Karpas-422 (cell line): Measurements from ENCODE around the gene CASK. TPM values are rescaled to one million over a fixed set of nuclear protein-coding genes. Genes with fewer than 3 reads are reported as not detected.

ENCODE experiments used
- DNase-seq: peaks from one replicate; pipeline ENCODE4 v3.0.0-alpha.2; 2015
- H2AFZ ChIP-seq: fragments of 200-600 bp; sonication (generic); 2 replicates; pipeline ENCODE4 v1.6.1; 2014; ENCODE audit warnings: antibody characterized with exemption, low read length, mixed read lengths
- H3K27ac ChIP-seq: fragments of 200-600 bp; sonication (generic); 2 replicates; pipeline ENCODE4 v1.5.1; 2014; ENCODE audit warnings: mild to moderate bottlenecking, low read length, moderate library complexity
- H3K27me3 ChIP-seq: fragments of 200-600 bp; sonication (generic); 2 replicates; pipeline ENCODE4 v1.6.1; 2014; ENCODE audit warnings: low read length, mixed read lengths
- H3K36me3 ChIP-seq: fragments of 200-600 bp; sonication (generic); 2 replicates; pipeline ENCODE4 v1.6.1; 2014; ENCODE audit warnings: low read length, mixed read lengths; ENCODE audit not compliant: insufficient read depth
- H3K4me1 ChIP-seq: fragments of 200-600 bp; sonication (generic); 2 replicates; pipeline ENCODE4 v1.6.1; 2014; ENCODE audit warnings: mild to moderate bottlenecking, low read length, mixed read lengths
- H3K4me2 ChIP-seq: fragments of 200-600 bp; sonication (generic); 2 replicates; pipeline ENCODE4 v1.6.1; 2014; ENCODE audit warnings: low read length, low read depth, mild to moderate bottlenecking; ENCODE audit not compliant: poor library complexity, severe bottlenecking
- H3K4me3 ChIP-seq: fragments of 200-600 bp; sonication (generic); 2 replicates; pipeline ENCODE4 v1.5.1; 2014; ENCODE audit warnings: mild to moderate bottlenecking, antibody characterized with exemption, low read length, mixed read lengths
- H3K79me2 ChIP-seq: fragments of 200-600 bp; sonication (generic); 2 replicates; pipeline ENCODE4 v1.6.1; 2014; ENCODE audit warnings: mild to moderate bottlenecking, low read length, mixed read lengths
- H3K9ac ChIP-seq: fragments of 200-600 bp; sonication (generic); 2 replicates; pipeline ENCODE4 v1.6.0; 2014; ENCODE audit warnings: low read length
- H3K9me2 ChIP-seq: fragments of 200-600 bp; sonication (generic), shearing (Covaris generic); replicated peaks from 2 replicates; pipeline ENCODE4 v1.6.0; 2014; ENCODE audit warnings: mild to moderate bottlenecking, low read length, moderate library complexity; ENCODE audit not compliant: insufficient read depth
- H3K9me3 ChIP-seq: fragments of 300-700, 200-600 bp; sonication (generic); 2 replicates; pipeline ENCODE4 v1.6.1; 2014; ENCODE audit warnings: low read length, mixed read lengths
- H4K20me1 ChIP-seq: fragments of 200-600 bp; sonication (generic); 2 replicates; pipeline ENCODE4 v1.6.1; 2014; ENCODE audit warnings: mild to moderate bottlenecking, antibody characterized with exemption, low read length, low read depth; ENCODE audit not compliant: insufficient read depth
- total RNA-seq: library from RNA; depleted of rRNA; stranded (reverse); fragments of >200 nt; shearing (Covaris generic); gene quantifications from 2 replicates; pipeline ENCODE4 v1.2.3, GENCODE V29; 2014; ENCODE audit warnings: low replicate concordance

CASK gene
- total RNA-seq, 1 experiment from 2014 or later: not detected

DNA sequence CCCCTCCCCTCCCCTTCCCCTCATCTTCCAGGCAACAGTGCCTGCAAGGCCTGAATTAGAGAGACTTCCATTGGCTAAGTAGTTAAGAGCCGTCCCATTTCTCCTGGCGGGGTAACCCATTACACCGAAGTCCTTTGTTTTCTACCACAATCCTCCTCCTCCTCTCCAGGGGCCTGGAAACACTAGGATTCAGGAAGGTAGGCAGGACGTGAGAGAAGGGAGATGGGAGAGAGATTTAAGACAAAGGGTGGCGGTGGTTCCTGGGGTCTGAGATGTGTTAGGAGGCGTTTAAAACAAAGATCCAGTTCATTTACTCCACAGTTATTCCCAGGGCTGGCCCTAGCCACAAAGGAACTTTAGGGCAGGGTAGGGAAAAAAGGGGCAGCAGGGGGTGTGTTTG, 448.2 kb downstream of the CASK start:
- H3K4me2 ChIP-seq: no peak overlapping the region
- H3K9me2 ChIP-seq: no peaks in the 10 kb centered on the region
- H2AFZ ChIP-seq: no peak overlapping the region
- H3K4me1 ChIP-seq: no peaks in the 10 kb centered on the region
- no peak overlapping the region for H3K9ac ChIP-seq
- H3K79me2 ChIP-seq: no peaks in the 10 kb centered on the region
- no peak overlapping the region for H3K4me3 ChIP-seq
- no peak overlapping the region for H3K27ac ChIP-seq
- H4K20me1 ChIP-seq: no peaks in the 10 kb centered on the region
- H3K9me3 ChIP-seq: no peaks in the 10 kb centered on the region
- no peaks in the 10 kb centered on the region for H3K36me3 ChIP-seq
- no peak for DNase-seq
- H3K27me3 ChIP-seq: no peaks in the 10 kb centered on the region

DNA sequence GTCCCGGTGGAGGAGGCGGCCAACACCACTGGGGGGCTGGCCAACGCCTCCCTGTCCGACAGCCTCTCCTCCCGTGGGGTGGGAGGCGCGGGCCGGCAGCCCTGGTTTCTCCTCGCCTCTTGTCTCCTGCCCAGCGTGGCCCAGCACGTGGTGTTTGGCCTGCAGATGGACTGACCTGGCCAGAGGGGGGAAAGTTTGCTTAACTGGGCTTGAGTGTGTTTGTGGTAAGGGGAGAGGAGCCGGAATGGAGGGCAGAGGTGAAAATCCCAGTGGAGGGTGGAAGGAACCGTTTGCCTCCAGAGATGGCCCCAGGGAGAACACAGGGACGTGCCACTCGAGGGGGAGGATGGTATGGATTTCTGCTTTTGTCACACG, 448.6 kb downstream of the CASK start:
- H3K27me3 ChIP-seq: no peaks in the 10 kb centered on the region
- H3K79me2 ChIP-seq: no peaks in the 10 kb centered on the region
- H3K27ac ChIP-seq: no peak overlapping the region
- no peak overlapping the region for H2AFZ ChIP-seq
- no peak overlapping the region for H3K4me3 ChIP-seq
- H3K9me3 ChIP-seq: no peaks in the 10 kb centered on the region
- no peak overlapping the region for H3K9ac ChIP-seq
- H3K9me2 ChIP-seq: no peaks in the 10 kb centered on the region
- no peaks in the 10 kb centered on the region for H4K20me1 ChIP-seq
- no peak overlapping the region for H3K4me2 ChIP-seq
- no peak for DNase-seq
- no peaks in the 10 kb centered on the region for H3K4me1 ChIP-seq
- H3K36me3 ChIP-seq: no peaks in the 10 kb centered on the region

DNA sequence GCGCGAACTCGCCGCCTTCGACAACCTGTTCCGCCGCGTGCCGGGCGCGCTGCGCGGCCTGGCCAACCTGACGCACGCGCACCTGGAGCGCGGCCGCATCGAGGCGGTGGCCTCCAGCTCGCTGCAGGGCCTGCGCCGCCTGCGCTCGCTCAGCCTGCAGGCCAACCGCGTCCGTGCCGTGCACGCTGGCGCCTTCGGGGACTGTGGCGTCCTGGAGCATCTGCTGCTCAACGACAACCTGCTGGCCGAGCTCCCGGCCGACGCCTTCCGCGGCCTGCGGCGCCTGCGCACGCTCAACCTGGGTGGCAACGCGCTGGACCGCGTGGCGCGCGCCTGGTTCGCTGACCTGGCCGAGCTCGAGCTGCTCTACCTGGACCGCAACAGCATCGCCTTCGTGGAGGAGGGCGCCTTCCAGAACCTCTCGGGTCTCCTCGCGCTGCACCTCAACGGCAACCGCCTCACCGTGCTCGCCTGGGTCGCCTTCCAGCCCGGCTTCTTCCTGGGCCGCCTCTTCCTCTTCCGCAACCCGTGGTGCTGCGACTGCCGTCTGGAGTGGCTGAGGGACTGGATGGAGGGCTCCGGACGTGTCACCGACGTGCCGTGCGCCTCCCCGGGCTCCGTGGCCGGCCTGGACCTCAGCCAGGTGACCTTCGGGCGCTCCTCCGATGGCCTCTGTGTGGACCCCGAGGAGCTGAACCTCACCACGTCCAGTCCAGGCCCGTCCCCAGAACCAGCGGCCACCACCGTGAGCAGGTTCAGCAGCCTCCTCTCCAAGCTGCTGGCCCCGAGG, 449.2 kb downstream of the CASK start:
- Histone ChIP-seq H3K9ac (no peak overlapping the region), H3K36me3 (no peaks in the 10 kb centered on the region), H3K27ac (no peak overlapping the region), H3K4me2 (no peak overlapping the region), H3K4me3 (no peak overlapping the region), H3K9me3 (no peaks in the 10 kb centered on the region), H3K79me2 (no peaks in the 10 kb centered on the region), H3K4me1 (no peaks in the 10 kb centered on the region), H4K20me1 (no peaks in the 10 kb centered on the region), H3K27me3 (no peaks in the 10 kb centered on the region), H3K9me2 (no peaks in the 10 kb centered on the region), H2AFZ (no peak overlapping the region)
- no peak for DNase-seq

DNA sequence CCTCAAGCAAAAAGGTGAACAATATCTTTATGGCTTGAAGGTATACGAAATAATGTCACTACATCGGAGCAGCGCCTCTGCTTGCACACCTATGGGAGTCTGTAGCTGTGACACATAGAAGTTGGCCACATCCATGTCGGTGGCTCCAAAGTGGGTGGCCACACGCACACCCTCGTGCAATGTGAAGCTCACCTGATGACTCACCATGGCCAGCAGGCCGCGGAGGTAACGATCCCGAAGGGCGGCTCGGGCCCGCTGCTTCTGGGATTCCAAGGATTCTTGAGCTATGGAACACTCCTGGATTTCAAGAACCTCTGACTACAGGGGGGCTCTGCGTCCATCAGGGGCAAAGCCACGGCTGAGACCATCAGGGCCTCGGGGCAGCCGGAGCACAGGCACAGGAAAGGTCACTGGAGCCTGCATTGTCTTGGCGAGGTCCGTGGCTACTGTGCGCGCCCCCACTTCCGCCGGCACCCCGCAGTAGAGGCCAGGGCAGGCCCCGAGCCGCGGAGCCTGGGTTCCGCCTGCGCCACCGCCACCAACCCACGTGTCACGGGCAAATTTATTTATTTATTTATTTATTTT, 451.0 kb downstream of the CASK start:
- no peak overlapping the region for H3K4me2 ChIP-seq
- H4K20me1 ChIP-seq: no peaks in the 10 kb centered on the region
- H3K27ac ChIP-seq: no peak overlapping the region
- no peak overlapping the region for H3K4me3 ChIP-seq
- no peaks in the 10 kb centered on the region for H3K36me3 ChIP-seq
- H3K9me2 ChIP-seq: no peaks in the 10 kb centered on the region
- no peak overlapping the region for H2AFZ ChIP-seq
- no peaks in the 10 kb centered on the region for H3K4me1 ChIP-seq
- H3K79me2 ChIP-seq: no peaks in the 10 kb centered on the region
- no peak for DNase-seq
- no peaks in the 10 kb centered on the region for H3K9me3 ChIP-seq
- no peak overlapping the region for H3K9ac ChIP-seq
- H3K27me3 ChIP-seq: no peaks in the 10 kb centered on the region

DNA sequence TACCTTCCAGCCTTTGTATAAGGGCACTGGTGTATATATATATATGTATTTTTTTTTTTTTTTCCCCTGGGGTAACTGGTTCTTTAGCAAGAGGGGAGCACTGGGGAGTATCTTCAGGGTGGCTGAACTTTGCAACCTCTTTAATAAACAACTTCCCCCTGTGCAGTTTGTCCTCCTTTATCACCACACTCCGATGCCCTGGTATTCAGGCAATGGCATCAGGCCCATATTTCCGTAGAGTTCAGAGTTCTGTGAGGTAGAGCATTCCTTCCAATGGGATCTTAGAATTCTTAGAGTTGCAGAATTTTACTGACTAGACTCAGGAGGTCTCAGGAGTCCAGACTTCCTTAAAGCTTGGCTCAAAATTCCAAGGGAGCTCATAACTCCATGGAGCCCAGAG, 451.6 kb downstream of the CASK start:
- Histone ChIP-seq H3K4me1 (no peaks in the 10 kb centered on the region), H3K36me3 (no peaks in the 10 kb centered on the region), H4K20me1 (no peaks in the 10 kb centered on the region), H3K4me3 (no peak overlapping the region), H3K9me3 (no peaks in the 10 kb centered on the region), H3K27ac (no peak overlapping the region), H3K9ac (no peak overlapping the region), H3K9me2 (no peaks in the 10 kb centered on the region), H3K27me3 (no peaks in the 10 kb centered on the region), H2AFZ (no peak overlapping the region), H3K4me2 (no peak overlapping the region), H3K79me2 (no peaks in the 10 kb centered on the region)
- DNase-seq: no peak

DNA sequence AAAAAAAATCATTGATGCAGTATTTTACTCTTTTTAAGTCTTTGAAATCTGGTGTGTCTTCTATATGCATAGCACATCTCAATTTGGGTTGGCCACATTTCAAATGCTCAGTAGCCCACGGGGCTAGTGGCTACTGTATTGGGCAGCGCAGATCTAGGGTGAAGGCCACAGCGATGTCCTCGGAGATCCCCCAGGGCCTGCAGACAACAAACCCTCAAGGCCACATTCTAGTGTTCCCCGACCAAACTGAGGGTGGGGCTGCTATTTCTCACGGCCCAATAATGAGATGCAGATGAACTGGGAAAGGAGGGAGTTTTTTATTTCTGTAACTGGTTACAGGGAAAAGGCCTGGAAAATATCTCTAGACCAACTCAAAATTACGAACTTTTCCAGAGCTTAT, 452.6 kb downstream of the CASK start:
- Histone ChIP-seq H3K4me3 (no peak overlapping the region), H3K79me2 (no peaks in the 10 kb centered on the region), H3K4me1 (no peaks in the 10 kb centered on the region), H3K9ac (no peak overlapping the region), H2AFZ (no peak overlapping the region), H4K20me1 (no peaks in the 10 kb centered on the region), H3K9me2 (no peaks in the 10 kb centered on the region), H3K9me3 (no peaks in the 10 kb centered on the region), H3K4me2 (no peak overlapping the region), H3K27me3 (no peaks in the 10 kb centered on the region), H3K36me3 (no peaks in the 10 kb centered on the region), H3K27ac (no peak overlapping the region)
- DNase-seq: no peak

DNA sequence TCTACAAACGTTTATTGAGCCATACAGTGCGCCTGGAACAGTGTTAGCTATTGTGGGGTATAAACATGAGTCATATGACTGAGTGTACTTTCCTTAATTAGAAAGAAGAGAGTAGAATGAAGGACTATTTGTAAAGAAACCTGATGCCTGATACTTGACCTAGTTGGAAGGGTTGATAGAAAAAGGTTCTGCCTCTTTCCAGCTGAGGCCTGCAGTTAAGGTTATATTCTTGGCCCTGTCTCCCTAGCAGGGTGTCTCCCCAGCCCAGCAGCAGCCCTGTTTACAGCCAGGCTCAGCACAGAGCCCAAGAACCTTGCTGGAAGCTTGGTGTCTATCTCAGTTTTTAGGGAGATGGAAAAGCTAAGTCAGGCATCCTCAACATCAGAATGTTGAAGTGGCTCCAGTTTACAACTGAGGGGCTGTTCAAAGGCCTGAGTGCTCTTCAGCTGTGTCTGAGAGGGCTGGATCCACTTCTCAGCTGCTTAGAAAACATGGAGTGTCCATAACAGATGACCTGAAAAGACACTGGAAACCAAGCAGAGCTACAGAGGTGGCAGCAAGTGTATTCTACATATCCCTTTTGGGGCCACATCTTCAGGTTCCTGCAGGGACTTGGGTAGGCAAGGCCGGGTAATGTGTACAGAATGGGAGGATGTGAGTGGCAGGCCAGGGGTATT, 454.6 kb downstream of the CASK start:
- no peak overlapping the region for H3K9ac ChIP-seq
- H4K20me1 ChIP-seq: no peaks in the 10 kb centered on the region
- H3K4me3 ChIP-seq: no peak overlapping the region
- H3K36me3 ChIP-seq: no peaks in the 10 kb centered on the region
- no peaks in the 10 kb centered on the region for H3K9me2 ChIP-seq
- no peak overlapping the region for H3K4me2 ChIP-seq
- H3K27me3 ChIP-seq: no peaks in the 10 kb centered on the region
- no peak for DNase-seq
- no peaks in the 10 kb centered on the region for H3K9me3 ChIP-seq
- H3K79me2 ChIP-seq: no peaks in the 10 kb centered on the region
- H3K27ac ChIP-seq: no peak overlapping the region
- H2AFZ ChIP-seq: no peak overlapping the region
- H3K4me1 ChIP-seq: no peaks in the 10 kb centered on the region
